ENCODE results near the gene LAGE3.

LAGE3 gene

DNA sequence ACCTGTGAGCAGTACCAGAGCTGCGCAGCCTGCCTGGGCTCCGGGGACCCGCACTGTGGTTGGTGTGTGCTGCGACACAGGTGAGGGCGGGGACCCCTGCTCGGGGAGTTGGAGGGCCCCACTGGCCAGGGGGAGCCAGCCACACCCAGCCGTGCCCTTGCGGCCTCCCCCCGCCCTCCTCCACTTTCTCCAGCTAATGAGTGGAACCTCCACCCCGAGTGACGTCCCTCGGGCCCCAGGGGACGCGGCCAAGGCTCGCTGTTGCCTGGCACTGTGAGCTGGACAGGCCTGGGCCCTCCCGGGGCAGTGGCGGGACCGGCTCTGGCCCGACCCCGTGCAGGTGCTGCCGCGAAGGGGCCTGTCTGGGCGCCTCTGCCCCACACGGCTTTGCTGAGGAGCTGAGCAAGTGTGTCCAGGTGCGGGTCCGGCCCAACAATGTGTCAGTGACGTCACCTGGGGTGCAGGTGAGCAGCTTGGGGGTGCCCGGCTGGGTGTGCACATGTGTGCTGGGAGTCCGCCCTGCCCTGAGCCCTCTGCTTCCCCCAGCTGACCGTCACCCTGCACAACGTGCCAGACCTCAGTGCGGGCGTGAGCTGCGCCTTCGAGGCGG, 15.4 kb downstream of the LAGE3 start:
- no peaks in the 10 kb centered on the region for H3K36me3 ChIP-seq
- TF ChIP-seq, protein P1, sequence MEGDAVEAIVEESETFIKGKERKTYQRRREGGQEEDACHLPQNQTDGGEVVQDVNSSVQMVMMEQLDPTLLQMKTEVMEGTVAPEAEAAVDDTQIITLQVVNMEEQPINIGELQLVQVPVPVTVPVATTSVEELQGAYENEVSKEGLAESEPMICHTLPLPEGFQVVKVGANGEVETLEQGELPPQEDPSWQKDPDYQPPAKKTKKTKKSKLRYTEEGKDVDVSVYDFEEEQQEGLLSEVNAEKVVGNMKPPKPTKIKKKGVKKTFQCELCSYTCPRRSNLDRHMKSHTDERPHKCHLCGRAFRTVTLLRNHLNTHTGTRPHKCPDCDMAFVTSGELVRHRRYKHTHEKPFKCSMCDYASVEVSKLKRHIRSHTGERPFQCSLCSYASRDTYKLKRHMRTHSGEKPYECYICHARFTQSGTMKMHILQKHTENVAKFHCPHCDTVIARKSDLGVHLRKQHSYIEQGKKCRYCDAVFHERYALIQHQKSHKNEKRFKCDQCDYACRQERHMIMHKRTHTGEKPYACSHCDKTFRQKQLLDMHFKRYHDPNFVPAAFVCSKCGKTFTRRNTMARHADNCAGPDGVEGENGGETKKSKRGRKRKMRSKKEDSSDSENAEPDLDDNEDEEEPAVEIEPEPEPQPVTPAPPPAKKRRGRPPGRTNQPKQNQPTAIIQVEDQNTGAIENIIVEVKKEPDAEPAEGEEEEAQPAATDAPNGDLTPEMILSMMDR (IDR thresholded peaks at IDR 0.05) = no peak
- no peaks in the 10 kb centered on the region for H3K9me3 ChIP-seq
- H3K4me1 ChIP-seq (ENCODE audit: control insufficient read depth in 1 of 2, insufficient read depth in 1 of 2, low read depth in 1 of 2, low read length in 1 of 2) = peaks cover 0 to 1% of the 10 kb centered on the region in 2 experiments
- peaks cover 10% of the 10 kb centered on the region for H3K27me3 ChIP-seq
- H3K4me3 ChIP-seq (ENCODE audit: low read depth in 1 of 2, low read length in 1 of 2) = no peak overlapping the region
- no peak overlapping the region for H3K27ac ChIP-seq

DNA sequence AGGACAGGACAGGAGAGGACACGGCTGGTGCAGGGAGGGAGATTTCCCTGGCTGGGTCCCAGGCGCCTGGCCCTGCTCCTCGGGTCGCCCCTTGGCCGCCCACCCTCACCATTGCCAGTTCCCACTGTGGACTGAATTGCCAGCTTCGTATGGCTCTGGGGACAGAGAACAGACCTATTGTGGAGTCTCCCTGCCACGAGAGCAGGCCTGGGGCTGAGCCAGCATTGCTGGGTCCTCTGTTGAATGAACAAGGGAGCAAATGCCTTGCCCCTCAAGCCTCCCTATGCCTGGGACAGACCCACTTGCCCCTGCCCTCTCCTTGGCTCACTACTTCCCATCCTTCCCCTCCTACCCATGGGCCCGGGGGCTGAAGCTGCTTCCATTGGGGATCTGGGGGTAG, 16.7 kb downstream of the LAGE3 start:
- peaks cover 5 to 6% of the 10 kb centered on the region in 2 experiments for H3K4me1 ChIP-seq (ENCODE audit: control insufficient read depth in 1 of 2, insufficient read depth in 1 of 2, low read depth in 1 of 2, low read length in 1 of 2)
- H3K27me3 ChIP-seq = peaks cover 20% of the 10 kb centered on the region
- H3K27ac ChIP-seq = no peak overlapping the region
- TF ChIP-seq, protein P1 (IDR thresholded peaks at IDR 0.05) = no peak
- no peak overlapping the region for H3K4me3 ChIP-seq (ENCODE audit: low read depth in 1 of 2, low read length in 1 of 2)
- no peaks in the 10 kb centered on the region for H3K9me3 ChIP-seq
- H3K36me3 ChIP-seq = no peaks in the 10 kb centered on the region

GRCh38 chrX:154460326-154460725, 18.8 kb downstream of the LAGE3 start:
- H3K4me3 ChIP-seq (ENCODE audit: low read depth in 1 of 2, low read length in 1 of 2) = no peak overlapping the region
- no peaks in the 10 kb centered on the region for H3K9me3 ChIP-seq
- peaks cover 6 to 7% of the 10 kb centered on the region in 2 experiments for H3K4me1 ChIP-seq (ENCODE audit: control insufficient read depth in 1 of 2, insufficient read depth in 1 of 2, low read depth in 1 of 2, low read length in 1 of 2)
- H3K27ac ChIP-seq = no peak overlapping the region
- TF ChIP-seq, protein P1 (IDR thresholded peaks at IDR 0.05) = no peak
- peaks cover 27% of the 10 kb centered on the region for H3K27me3 ChIP-seq
- H3K36me3 ChIP-seq = no peaks in the 10 kb centered on the region

GRCh38 chrX:154459832-154460231, 19.2 kb downstream of the LAGE3 start:
- Histone ChIP-seq H3K27me3 (peaks cover 27% of the 10 kb centered on the region), H3K9me3 (no peaks in the 10 kb centered on the region), H3K4me3 (ENCODE audit: low read depth in 1 of 2, low read length in 1 of 2) (no peak overlapping the region), H3K36me3 (no peaks in the 10 kb centered on the region), H3K27ac (no peak overlapping the region), H3K4me1 (ENCODE audit: control insufficient read depth in 1 of 2, insufficient read depth in 1 of 2, low read depth in 1 of 2, low read length in 1 of 2) (peaks cover 6 to 7% of the 10 kb centered on the region in 2 experiments)
- TF ChIP-seq, protein P1 (IDR thresholded peaks at IDR 0.05) = no peak

DNA sequence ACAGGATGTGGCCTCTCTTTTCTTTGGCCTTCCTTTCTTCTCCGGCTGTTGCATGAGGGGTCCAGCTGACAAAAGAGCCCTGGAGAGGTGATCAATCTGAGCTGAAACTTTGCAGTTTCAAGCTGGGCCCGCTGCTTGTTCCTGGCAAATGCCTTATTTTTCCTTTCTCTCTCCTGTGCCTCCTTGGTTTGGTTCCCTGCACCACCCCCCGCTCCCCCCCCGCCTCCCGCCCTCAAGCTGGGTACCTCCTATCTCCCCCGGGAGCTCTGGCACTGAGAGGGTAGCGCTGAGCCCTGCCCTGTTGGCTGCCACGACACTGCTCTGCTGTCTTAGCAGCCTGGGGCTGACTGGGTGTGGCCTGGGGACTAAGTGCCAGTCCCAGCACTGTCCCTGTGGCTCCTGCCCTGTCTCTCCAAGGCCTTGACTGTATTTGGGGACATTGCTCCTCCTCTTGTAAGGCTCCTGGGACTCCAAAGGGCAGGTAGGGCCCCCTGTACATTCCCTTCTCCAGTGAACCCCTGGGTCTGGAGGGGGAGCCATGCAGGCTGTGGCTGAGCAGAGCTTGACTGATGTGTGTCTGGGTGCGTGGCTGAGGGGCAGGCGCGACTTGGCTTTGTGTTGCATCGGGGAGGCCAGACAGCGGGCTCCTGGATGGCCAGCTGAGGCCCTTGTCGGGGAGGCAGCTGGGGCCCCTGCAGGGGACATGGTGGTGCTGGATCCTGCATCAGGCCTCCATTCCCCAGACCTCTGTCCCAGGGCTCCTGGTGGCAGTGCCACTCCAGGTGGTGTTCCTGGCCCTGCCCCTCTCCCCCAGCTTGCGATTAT, 19.9 kb downstream of the LAGE3 start:
- Histone ChIP-seq H3K4me3 (ENCODE audit: low read depth in 1 of 2, low read length in 1 of 2) (no peak overlapping the region), H3K36me3 (no peaks in the 10 kb centered on the region), H3K27me3 (peaks cover 27% of the 10 kb centered on the region), H3K27ac (no peak overlapping the region), H3K4me1 (ENCODE audit: control insufficient read depth in 1 of 2, insufficient read depth in 1 of 2, low read depth in 1 of 2, low read length in 1 of 2) (peaks cover 6 to 7% of the 10 kb centered on the region in 2 experiments), H3K9me3 (no peaks in the 10 kb centered on the region)
- TF ChIP-seq, protein P1 (IDR thresholded peaks at IDR 0.05) = no peak
